Measurements from ENCODE around the gene TRIM46. TPM values are rescaled to one million over a fixed set of nuclear protein-coding genes. Genes with fewer than 3 reads are reported as not detected.

The TRIM46 gene
- total and polyA plus RNA-seq, 2 of the 13 experiments (the other 11 are each of a cell fraction or from before 2014, with no cell fraction given), result 0.04 to 0.09 TPM

DNA sequence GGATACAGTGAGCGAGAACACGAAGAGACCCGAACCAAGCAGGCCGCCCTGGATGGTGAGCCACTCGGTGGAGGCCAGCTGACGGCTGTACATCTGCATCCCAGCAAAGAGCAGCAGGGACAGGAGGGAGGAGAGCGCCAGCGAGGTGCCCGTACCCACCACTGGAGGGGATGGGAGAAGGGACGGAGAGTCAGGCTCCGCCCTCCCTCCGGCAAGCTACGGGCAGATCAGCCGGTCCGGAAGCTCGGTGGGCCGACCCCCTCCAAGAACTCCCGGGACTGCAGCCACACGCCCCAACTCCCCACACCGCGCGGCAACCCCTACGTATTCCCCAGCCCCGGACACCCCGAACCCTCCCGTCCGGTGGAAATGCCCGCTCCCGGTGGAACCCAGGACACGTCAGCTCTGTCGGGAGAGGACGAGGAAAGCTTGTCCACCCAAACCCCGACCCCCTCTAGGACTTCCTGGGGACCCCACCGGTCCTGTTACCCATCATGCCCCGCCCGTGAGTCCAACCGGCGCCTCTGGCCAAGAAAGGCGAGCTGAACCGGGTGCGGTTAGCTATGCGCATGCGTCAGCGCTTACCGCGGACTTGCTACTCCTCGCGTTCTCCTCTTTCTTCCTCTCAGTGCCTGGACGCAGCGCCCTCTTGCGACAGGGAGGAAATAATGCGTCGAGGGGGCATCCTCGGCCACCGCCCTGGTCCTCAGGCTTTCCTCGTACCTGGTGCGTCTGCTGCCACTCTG lies 744 bp upstream of the TRIM46 start, which contains the start of gene KRTCAP2 (continued):
- TF ChIP-seq JARID2 (CRISPR knock-in tag; IDR thresholded peaks at IDR 0.05; ENCODE audit: insufficient replicate concordance), result no peak
- no peak for TF ChIP-seq STAT5B (CRISPR knock-in tag; IDR thresholded peaks at IDR 0.05)
- TF ChIP-seq, protein P1, sequence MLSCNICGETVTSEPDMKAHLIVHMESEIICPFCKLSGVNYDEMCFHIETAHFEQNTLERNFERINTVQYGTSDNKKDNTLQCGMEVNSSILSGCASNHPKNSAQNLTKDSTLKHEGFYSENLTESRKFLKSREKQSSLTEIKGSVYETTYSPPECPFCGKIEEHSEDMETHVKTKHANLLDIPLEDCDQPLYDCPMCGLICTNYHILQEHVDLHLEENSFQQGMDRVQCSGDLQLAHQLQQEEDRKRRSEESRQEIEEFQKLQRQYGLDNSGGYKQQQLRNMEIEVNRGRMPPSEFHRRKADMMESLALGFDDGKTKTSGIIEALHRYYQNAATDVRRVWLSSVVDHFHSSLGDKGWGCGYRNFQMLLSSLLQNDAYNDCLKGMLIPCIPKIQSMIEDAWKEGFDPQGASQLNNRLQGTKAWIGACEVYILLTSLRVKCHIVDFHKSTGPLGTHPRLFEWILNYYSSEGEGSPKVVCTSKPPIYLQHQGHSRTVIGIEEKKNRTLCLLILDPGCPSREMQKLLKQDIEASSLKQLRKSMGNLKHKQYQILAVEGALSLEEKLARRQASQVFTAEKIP (CRISPR knock-in tag; IDR thresholded peaks at IDR 0.05; ENCODE audit: borderline replicate concordance), result no peak
- TF ChIP-seq HNF1B (CRISPR knock-in tag; IDR thresholded peaks at IDR 0.05), result peak; percentile 92
- peak; percentile 56 for TF ChIP-seq RFXAP (CRISPR knock-in tag; IDR thresholded peaks at IDR 0.05; ENCODE audit: borderline replicate concordance)
- TF ChIP-seq SMARCE1 (IDR thresholded peaks at IDR 0.05; ENCODE audit: borderline replicate concordance), result no peak
- peak in 1 of 2 experiments; percentile 37; a peak in 1 of 4 replicates for TF ChIP-seq EP300 (IDR thresholded peaks at IDR 0.05; ENCODE audit: low read depth in 2 of 2, low read length in 2 of 2)
- 0 out of 2 replicates have a peak, but pooled peaks have one; percentile 41 for TF ChIP-seq EP300 (CRISPR knock-in tag; IDR thresholded peaks at IDR 0.05; ENCODE audit: borderline replicate concordance)
- TF ChIP-seq ZNF331 (CRISPR knock-in tag; IDR thresholded peaks at IDR 0.05), result peak; percentile 92
- TF ChIP-seq SAFB2 (CRISPR knock-in tag; IDR thresholded peaks at IDR 0.05; ENCODE audit: borderline replicate concordance, low read depth), result peak; percentile 76; the same call in 1 of the 2 replicates
- TF ChIP-seq PRDM4 (CRISPR knock-in tag; IDR thresholded peaks at IDR 0.05; ENCODE audit: borderline replicate concordance), result no peak
- peak; percentile 25 for TF ChIP-seq HNRNPLL (IDR thresholded peaks at IDR 0.05; ENCODE audit: low read depth, low read length, poor library complexity, severe bottlenecking)
- no peak for TF ChIP-seq ZNF337 (CRISPR knock-in tag; IDR thresholded peaks at IDR 0.05; ENCODE audit: borderline replicate concordance, low read depth)
- TF ChIP-seq FOXO1 (CRISPR knock-in tag; IDR thresholded peaks at IDR 0.05), result peak; percentile 12; the same call in 1 of the 2 replicates
- TF ChIP-seq RARG (CRISPR knock-in tag; IDR thresholded peaks at IDR 0.05; ENCODE audit: low read depth), result no peak
- TF ChIP-seq ZNF841 (CRISPR knock-in tag; IDR thresholded peaks at IDR 0.05; ENCODE audit: borderline replicate concordance), result no peak
- no peak; the same call in 1 of the 2 replicates for TF ChIP-seq ZNF713 (CRISPR knock-in tag; IDR thresholded peaks at IDR 0.05)
- TF ChIP-seq, protein P2, sequence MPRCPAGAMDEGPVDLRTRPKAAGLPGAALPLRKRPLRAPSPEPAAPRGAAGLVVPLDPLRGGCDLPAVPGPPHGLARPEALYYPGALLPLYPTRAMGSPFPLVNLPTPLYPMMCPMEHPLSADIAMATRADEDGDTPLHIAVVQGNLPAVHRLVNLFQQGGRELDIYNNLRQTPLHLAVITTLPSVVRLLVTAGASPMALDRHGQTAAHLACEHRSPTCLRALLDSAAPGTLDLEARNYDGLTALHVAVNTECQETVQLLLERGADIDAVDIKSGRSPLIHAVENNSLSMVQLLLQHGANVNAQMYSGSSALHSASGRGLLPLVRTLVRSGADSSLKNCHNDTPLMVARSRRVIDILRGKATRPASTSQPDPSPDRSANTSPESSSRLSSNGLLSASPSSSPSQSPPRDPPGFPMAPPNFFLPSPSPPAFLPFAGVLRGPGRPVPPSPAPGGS (CRISPR knock-in tag; IDR thresholded peaks at IDR 0.05), result peak; percentile 79
- TF ChIP-seq SUZ12 (IDR thresholded peaks at IDR 0.05; ENCODE audit: low read depth, low read length), result no peak
- no peak for TF ChIP-seq ATM (IDR thresholded peaks at IDR 0.05; ENCODE audit: borderline replicate concordance)
- peak; percentile 69; the same call in 1 of the 2 replicates for TF ChIP-seq HES4 (CRISPR knock-in tag; IDR thresholded peaks at IDR 0.05; ENCODE audit: borderline replicate concordance)
